Measurements from ENCODE around the gene DLL3. TPM values are rescaled to one million over a fixed set of nuclear protein-coding genes. Genes with fewer than 3 reads are reported as not detected.

DLL3 gene
- total RNA-seq, 1 donor from 2014 or later = 0.62 TPM

DNA sequence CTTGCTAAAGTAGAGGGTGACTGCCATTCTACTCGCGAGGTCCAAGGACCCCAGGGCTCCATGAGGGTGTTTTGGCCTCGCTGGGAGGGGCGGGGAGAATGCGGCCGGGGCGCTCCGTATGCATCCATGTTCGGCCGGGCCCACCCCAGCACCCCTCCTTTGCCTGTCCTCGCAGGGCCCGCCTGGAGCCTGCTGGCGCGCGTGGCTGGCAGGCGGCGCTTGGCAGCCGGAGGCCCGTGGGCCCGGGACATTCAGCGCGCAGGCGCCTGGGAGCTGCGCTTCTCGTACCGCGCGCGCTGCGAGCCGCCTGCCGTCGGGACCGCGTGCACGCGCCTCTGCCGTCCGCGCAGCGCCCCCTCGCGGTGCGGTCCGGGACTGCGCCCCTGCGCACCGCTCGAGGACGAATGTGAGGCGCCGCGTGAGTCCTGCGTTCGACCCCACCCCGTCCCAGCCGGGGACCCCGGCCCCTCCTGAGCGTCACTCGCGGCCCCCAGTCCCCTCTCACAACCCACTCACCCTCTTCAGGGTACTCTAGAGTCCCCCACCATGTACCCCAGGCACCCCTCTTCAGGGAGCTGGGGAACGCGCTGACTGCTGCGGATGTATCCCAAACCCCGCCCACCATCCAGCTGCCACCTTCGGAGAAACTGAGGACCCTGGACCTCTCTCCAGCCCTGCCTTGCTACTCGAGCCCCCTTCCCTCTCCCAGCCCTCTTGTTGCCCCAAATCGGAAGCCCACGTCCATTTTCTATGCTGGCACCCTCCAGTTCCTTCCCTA, 4.1 kb downstream of the DLL3 start:
- Mint-ChIP-seq H3K9me3 (ENCODE audit: unreplicated experiment) (no peaks in the 10 kb centered on the region), H3K27me3 (ENCODE audit: unreplicated experiment) (peaks cover 48% of the 10 kb centered on the region), H3K4me1 (ENCODE audit: unreplicated experiment) (peaks cover 27% of the 10 kb centered on the region), H3K4me3 (ENCODE audit: unreplicated experiment) (no peak overlapping the region), H3K36me3 (ENCODE audit: unreplicated experiment) (no peaks in the 10 kb centered on the region), H3K27ac (ENCODE audit: unreplicated experiment) (no peak overlapping the region)
- TF ChIP-seq, protein P1, sequence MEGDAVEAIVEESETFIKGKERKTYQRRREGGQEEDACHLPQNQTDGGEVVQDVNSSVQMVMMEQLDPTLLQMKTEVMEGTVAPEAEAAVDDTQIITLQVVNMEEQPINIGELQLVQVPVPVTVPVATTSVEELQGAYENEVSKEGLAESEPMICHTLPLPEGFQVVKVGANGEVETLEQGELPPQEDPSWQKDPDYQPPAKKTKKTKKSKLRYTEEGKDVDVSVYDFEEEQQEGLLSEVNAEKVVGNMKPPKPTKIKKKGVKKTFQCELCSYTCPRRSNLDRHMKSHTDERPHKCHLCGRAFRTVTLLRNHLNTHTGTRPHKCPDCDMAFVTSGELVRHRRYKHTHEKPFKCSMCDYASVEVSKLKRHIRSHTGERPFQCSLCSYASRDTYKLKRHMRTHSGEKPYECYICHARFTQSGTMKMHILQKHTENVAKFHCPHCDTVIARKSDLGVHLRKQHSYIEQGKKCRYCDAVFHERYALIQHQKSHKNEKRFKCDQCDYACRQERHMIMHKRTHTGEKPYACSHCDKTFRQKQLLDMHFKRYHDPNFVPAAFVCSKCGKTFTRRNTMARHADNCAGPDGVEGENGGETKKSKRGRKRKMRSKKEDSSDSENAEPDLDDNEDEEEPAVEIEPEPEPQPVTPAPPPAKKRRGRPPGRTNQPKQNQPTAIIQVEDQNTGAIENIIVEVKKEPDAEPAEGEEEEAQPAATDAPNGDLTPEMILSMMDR (IDR thresholded peaks at IDR 0.05) = peak; percentile 86
- no peak for DNase-seq (ENCODE audit: extremely low spot score, unreplicated experiment)

DNA sequence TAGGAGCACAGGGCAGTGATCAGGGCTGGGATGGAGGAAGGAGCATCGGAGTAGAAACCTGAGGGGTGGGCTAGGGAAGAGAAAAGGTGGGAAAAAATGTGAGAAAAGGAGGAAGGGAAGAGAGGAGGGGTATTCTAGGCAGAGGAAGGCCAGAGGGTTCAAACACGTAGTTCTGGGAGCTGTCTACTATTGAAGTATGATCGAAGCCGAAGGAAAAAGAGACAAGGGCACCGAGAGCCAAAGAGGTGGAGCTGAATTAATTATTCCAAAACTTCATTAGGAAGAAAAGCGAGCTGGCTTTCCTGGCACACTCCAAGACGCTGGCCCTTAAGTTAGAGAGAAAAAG, 7.8 kb downstream of the DLL3 start:
- TF ChIP-seq, protein P1 (IDR thresholded peaks at IDR 0.05) = no peak
- peak overlapping the region; percentile 34 for H3K4me3 Mint-ChIP-seq (ENCODE audit: unreplicated experiment)
- no peak for DNase-seq (ENCODE audit: extremely low spot score, unreplicated experiment)
- H3K36me3 Mint-ChIP-seq (ENCODE audit: unreplicated experiment) = no peaks in the 10 kb centered on the region
- H3K4me1 Mint-ChIP-seq (ENCODE audit: unreplicated experiment) = peaks cover 15% of the 10 kb centered on the region
- no peak overlapping the region for H3K27ac Mint-ChIP-seq (ENCODE audit: unreplicated experiment)
- H3K9me3 Mint-ChIP-seq (ENCODE audit: unreplicated experiment) = no peaks in the 10 kb centered on the region
- H3K27me3 Mint-ChIP-seq (ENCODE audit: unreplicated experiment) = peaks cover 35% of the 10 kb centered on the region

DNA sequence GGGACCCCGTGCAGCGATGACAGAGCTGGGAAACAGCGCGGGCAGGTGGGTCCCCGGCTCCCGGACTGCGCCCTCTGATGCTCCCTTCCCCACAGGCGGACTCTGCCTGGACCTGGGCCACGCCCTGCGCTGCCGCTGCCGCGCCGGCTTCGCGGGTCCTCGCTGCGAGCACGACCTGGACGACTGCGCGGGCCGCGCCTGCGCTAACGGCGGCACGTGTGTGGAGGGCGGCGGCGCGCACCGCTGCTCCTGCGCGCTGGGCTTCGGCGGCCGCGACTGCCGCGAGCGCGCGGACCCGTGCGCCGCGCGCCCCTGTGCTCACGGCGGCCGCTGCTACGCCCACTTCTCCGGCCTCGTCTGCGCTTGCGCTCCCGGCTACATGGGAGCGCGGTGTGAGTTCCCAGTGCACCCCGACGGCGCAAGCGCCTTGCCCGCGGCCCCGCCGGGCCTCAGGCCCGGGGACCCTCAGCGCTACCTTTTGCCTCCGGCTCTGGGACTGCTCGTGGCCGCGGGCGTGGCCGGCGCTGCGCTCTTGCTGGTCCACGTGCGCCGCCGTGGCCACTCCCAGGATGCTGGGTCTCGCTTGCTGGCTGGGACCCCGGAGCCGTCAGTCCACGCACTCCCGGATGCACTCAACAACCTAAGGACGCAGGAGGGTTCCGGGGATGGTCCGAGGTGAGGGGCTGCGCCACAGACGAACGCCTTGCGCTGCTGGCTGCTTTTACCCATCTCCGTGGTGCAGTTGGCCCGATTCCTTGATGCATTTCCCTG, 8.4 kb downstream of the DLL3 start:
- Mint-ChIP-seq H3K27me3 (ENCODE audit: unreplicated experiment) (peaks cover 35% of the 10 kb centered on the region), H3K27ac (ENCODE audit: unreplicated experiment) (no peak overlapping the region), H3K9me3 (ENCODE audit: unreplicated experiment) (no peaks in the 10 kb centered on the region), H3K4me3 (ENCODE audit: unreplicated experiment) (peak overlapping the region; percentile 75), H3K4me1 (ENCODE audit: unreplicated experiment) (peaks cover 15% of the 10 kb centered on the region), H3K36me3 (ENCODE audit: unreplicated experiment) (no peaks in the 10 kb centered on the region)
- TF ChIP-seq, protein P1 (IDR thresholded peaks at IDR 0.05) = no peak
- no peak for DNase-seq (ENCODE audit: extremely low spot score, unreplicated experiment)

DNA sequence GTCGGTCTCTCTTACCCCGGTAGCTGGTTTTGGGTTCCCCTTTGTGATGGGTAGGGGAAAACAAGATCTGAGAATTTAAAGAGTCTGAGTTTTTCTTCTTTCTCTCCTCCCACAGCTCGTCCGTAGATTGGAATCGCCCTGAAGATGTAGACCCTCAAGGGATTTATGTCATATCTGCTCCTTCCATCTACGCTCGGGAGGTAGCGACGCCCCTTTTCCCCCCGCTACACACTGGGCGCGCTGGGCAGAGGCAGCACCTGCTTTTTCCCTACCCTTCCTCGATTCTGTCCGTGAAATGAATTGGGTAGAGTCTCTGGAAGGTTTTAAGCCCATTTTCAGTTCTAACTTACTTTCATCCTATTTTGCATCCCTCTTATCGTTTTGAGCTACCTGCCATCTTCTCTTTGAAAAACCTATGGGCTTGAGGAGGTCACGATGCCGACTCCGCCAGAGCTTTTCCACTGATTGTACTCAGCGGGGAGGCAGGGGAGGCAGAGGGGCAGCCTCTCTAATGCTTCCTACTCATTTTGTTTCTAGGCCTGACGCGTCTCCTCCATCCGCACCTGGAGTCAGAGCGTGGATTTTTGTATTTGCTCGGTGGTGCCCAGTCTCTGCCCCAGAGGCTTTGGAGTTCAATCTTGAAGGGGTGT, 9.1 kb downstream of the DLL3 start:
- no peak overlapping the region for H3K27ac Mint-ChIP-seq (ENCODE audit: unreplicated experiment)
- peaks cover 15% of the 10 kb centered on the region for H3K4me1 Mint-ChIP-seq (ENCODE audit: unreplicated experiment)
- H3K4me3 Mint-ChIP-seq (ENCODE audit: unreplicated experiment) = peak overlapping the region; percentile 75
- TF ChIP-seq, protein P1 (IDR thresholded peaks at IDR 0.05) = no peak
- H3K9me3 Mint-ChIP-seq (ENCODE audit: unreplicated experiment) = no peaks in the 10 kb centered on the region
- peaks cover 37% of the 10 kb centered on the region for H3K27me3 Mint-ChIP-seq (ENCODE audit: unreplicated experiment)
- no peak for DNase-seq (ENCODE audit: extremely low spot score, unreplicated experiment)
- no peaks in the 10 kb centered on the region for H3K36me3 Mint-ChIP-seq (ENCODE audit: unreplicated experiment)

DNA sequence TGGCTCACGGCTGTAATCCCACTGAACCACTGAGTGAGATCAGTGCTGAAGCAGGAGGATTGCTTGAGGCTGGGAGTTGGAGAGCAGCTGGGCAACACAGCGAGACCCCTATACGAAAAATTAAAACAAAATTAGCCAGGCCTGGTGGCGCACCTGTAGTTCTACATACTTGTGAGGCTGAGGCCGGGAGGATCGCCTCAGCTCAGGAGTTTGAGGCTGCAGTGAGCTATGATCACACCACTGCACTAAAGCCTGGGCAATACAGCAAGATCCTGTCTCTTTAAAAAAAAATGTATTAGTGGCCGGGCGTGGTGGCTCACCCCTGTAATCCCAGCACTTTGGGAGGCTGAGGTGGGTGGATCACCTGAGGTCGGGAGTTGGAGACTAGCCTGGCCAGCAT, 9.9 kb downstream of the DLL3 start:
- no peak overlapping the region for H3K27ac Mint-ChIP-seq (ENCODE audit: unreplicated experiment)
- DNase-seq (ENCODE audit: extremely low spot score, unreplicated experiment) = no peak
- H3K4me1 Mint-ChIP-seq (ENCODE audit: unreplicated experiment) = peaks cover 9% of the 10 kb centered on the region
- TF ChIP-seq, protein P1 (IDR thresholded peaks at IDR 0.05) = no peak
- H3K4me3 Mint-ChIP-seq (ENCODE audit: unreplicated experiment) = no peak overlapping the region
- no peaks in the 10 kb centered on the region for H3K36me3 Mint-ChIP-seq (ENCODE audit: unreplicated experiment)
- H3K27me3 Mint-ChIP-seq (ENCODE audit: unreplicated experiment) = peaks cover 37% of the 10 kb centered on the region
- no peaks in the 10 kb centered on the region for H3K9me3 Mint-ChIP-seq (ENCODE audit: unreplicated experiment)

Data from osteocyte (in vitro differentiated cells).